ENCODE results near the gene TREM2. TPM values are rescaled to one million over a fixed set of nuclear protein-coding genes. Genes with fewer than 3 reads are reported as not detected.

The TREM2 gene
- total and polyA plus RNA-seq, 4 experiments from 2014 or later: 2.7 to 4.0 TPM; not detected in 2

GRCh38 chr6:41135062-41135832 is 27.7 kb downstream of the TREM2 start:
- Mint-ChIP-seq H3K4me1 (no peaks in the 10 kb centered on the region), H3K36me3 (peaks cover 38 to 46% of the 10 kb centered on the region in 2 donors), H3K27ac (no peak overlapping the region), H3K9me3 (no peaks in the 10 kb centered on the region), H3K4me3 (no peak overlapping the region), H3K27me3 (no peaks in the 10 kb centered on the region)
- no peaks in the 10 kb centered on the region for H3K4me1 ChIP-seq (ENCODE audit: insufficient read depth, low read length)
- intact Hi-C loops (cut with micrococcal nuclease): no loop called here
- POLR2A ChIA-PET (ENCODE audit: partially characterized antibody): no interaction called here
- CTCF ChIA-PET (ENCODE audit: partially characterized antibody): no interaction called here
- no peak overlapping the region for H3K4me3 ChIP-seq (ENCODE audit: low read length in 2 of 2)
- no peaks in the 10 kb centered on the region for H3K9me3 ChIP-seq (ENCODE audit: control insufficient read depth in 1 of 2, low read length in 2 of 2)
- DNase-seq: no peak
- H3K27ac ChIP-seq (ENCODE audit: low read depth, low read length): no peak overlapping the region
- H3K27me3 ChIP-seq (ENCODE audit: insufficient read depth, low read length): no peaks in the 10 kb centered on the region
- no peaks in the 10 kb centered on the region for H3K36me3 ChIP-seq (ENCODE audit: insufficient read depth, low read length)

GRCh38 chr6:41132254-41132653 is 30.7 kb downstream of the TREM2 start:
- POLR2A ChIA-PET (ENCODE audit: partially characterized antibody): no interaction called here
- Histone ChIP-seq H3K4me1 (ENCODE audit: insufficient read depth, low read length) (no peaks in the 10 kb centered on the region), H3K4me3 (ENCODE audit: low read length in 2 of 2) (no peak overlapping the region), H3K27me3 (ENCODE audit: insufficient read depth, low read length) (no peaks in the 10 kb centered on the region), H3K36me3 (ENCODE audit: insufficient read depth, low read length) (no peaks in the 10 kb centered on the region), H3K9me3 (ENCODE audit: control insufficient read depth in 1 of 2, low read length in 2 of 2) (no peaks in the 10 kb centered on the region), H3K27ac (ENCODE audit: low read depth, low read length) (no peak overlapping the region)
- no peak for DNase-seq
- CTCF ChIA-PET (ENCODE audit: partially characterized antibody): interaction anchor here (1.3 kb wide), 1 partner anchor 50 kb away, joined by 3 read pairs; no protein-coding TSS in a partner anchor
- no peaks in the 10 kb centered on the region for H3K27me3 Mint-ChIP-seq
- no peaks in the 10 kb centered on the region for H3K9me3 Mint-ChIP-seq
- intact Hi-C loops (cut with micrococcal nuclease): no loop called here
- no peaks in the 10 kb centered on the region for H3K4me1 Mint-ChIP-seq
- H3K27ac Mint-ChIP-seq: no peak overlapping the region
- H3K36me3 Mint-ChIP-seq: peaks cover 27 to 35% of the 10 kb centered on the region in 2 donors
- no peak overlapping the region for H3K4me3 Mint-ChIP-seq

DNA sequence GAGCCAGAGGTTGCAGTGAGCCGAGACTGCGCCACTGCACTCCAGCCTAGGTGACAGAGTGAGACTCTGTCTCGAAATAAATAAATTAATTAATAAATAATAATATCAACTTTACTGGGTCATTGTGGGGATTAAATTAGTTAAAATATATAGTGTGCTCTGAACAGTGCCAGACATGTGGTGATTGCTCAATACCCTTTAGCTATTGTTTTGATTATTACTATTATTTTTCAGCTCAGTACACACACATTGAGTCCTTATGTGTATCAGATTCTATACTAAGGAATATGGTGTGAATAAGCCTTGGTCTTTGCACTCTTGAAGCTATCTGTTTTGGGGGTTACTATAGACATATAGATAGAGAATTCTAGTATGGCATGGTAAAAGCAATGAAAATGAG is 37.6 kb downstream of the TREM2 start:
- Mint-ChIP-seq H3K4me1 (no peaks in the 10 kb centered on the region), H3K27ac (no peak overlapping the region), H3K27me3 (no peaks in the 10 kb centered on the region), H3K36me3 (peaks cover 39 to 44% of the 10 kb centered on the region in 2 donors), H3K4me3 (no peak overlapping the region), H3K9me3 (no peaks in the 10 kb centered on the region)
- intact Hi-C loops (cut with micrococcal nuclease): no loop called here
- Histone ChIP-seq H3K27me3 (ENCODE audit: insufficient read depth, low read length) (no peaks in the 10 kb centered on the region), H3K4me1 (ENCODE audit: insufficient read depth, low read length) (no peaks in the 10 kb centered on the region), H3K36me3 (ENCODE audit: insufficient read depth, low read length) (no peaks in the 10 kb centered on the region), H3K9me3 (ENCODE audit: control insufficient read depth in 1 of 2, low read length in 2 of 2) (no peaks in the 10 kb centered on the region), H3K4me3 (ENCODE audit: low read length in 2 of 2) (no peak overlapping the region), H3K27ac (ENCODE audit: low read depth, low read length) (no peak overlapping the region)
- POLR2A ChIA-PET (ENCODE audit: partially characterized antibody): no interaction called here
- CTCF ChIA-PET (ENCODE audit: partially characterized antibody): interaction anchor here (0.5 to 1.7 kb wide), 3 partner anchors 16 to 1776 kb away, joined by 3 read pairs; no protein-coding TSS in a partner anchor
- no peak for DNase-seq

DNA sequence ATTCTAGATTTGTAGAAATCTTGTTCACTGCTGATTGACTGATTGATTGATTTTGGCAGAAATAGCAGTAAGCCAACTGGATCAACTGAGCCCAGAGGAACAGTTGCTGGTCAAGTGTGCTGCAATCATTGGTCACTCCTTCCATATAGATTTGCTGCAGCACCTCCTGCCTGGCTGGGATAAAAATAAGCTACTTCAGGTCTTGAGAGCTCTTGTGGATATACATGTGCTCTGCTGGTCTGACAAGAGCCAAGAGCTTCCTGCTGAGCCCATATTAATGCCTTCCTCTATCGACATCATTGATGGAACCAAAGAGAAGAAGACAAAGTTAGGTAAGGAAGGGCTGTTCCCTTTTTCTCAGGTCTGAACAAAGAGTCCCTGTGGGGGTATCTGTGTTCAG is 40.0 kb downstream of the TREM2 start:
- Histone ChIP-seq H3K27me3 (ENCODE audit: insufficient read depth, low read length) (no peaks in the 10 kb centered on the region), H3K9me3 (ENCODE audit: control insufficient read depth in 1 of 2, low read length in 2 of 2) (no peaks in the 10 kb centered on the region), H3K4me1 (ENCODE audit: insufficient read depth, low read length) (no peaks in the 10 kb centered on the region), H3K36me3 (ENCODE audit: insufficient read depth, low read length) (no peaks in the 10 kb centered on the region), H3K4me3 (ENCODE audit: low read length in 2 of 2) (no peak overlapping the region), H3K27ac (ENCODE audit: low read depth, low read length) (no peak overlapping the region)
- ChIA-PET CTCF (ENCODE audit: partially characterized antibody) (no interaction called here), POLR2A (ENCODE audit: partially characterized antibody) (no interaction called here)
- no peak overlapping the region for H3K27ac Mint-ChIP-seq
- no peak for DNase-seq
- no peaks in the 10 kb centered on the region for H3K9me3 Mint-ChIP-seq
- H3K27me3 Mint-ChIP-seq: no peaks in the 10 kb centered on the region
- H3K4me1 Mint-ChIP-seq: no peaks in the 10 kb centered on the region
- H3K36me3 Mint-ChIP-seq: peaks cover 49 to 50% of the 10 kb centered on the region in 2 donors
- intact Hi-C loops (cut with micrococcal nuclease): no loop called here
- no peak overlapping the region for H3K4me3 Mint-ChIP-seq

DNA sequence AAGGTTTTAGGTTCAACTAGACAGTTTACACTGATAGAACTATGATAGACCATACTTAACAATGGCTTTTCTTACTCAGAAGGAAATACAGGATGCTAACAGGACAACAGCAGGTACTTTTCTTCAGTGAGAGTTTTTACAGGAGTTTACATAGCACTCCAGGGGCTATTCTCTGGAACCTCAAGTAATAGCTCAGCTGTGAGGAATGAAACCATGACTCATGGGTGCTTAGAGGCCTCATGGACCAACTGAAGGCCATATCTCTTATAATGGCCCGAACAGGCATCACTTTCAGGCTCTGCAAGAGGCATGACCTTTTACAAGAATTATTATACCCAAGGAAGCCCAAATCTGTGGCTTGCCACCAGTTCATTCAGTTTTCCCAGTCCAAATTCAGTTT is 40.5 kb downstream of the TREM2 start:
- intact Hi-C loops (cut with micrococcal nuclease): no loop called here
- Histone ChIP-seq H3K36me3 (ENCODE audit: insufficient read depth, low read length) (no peaks in the 10 kb centered on the region), H3K27me3 (ENCODE audit: insufficient read depth, low read length) (no peaks in the 10 kb centered on the region), H3K4me1 (ENCODE audit: insufficient read depth, low read length) (no peaks in the 10 kb centered on the region), H3K27ac (ENCODE audit: low read depth, low read length) (no peak overlapping the region), H3K9me3 (ENCODE audit: control insufficient read depth in 1 of 2, low read length in 2 of 2) (no peaks in the 10 kb centered on the region), H3K4me3 (ENCODE audit: low read length in 2 of 2) (no peak overlapping the region)
- ChIA-PET CTCF (ENCODE audit: partially characterized antibody) (no interaction called here), POLR2A (ENCODE audit: partially characterized antibody) (no interaction called here)
- no peaks in the 10 kb centered on the region for H3K9me3 Mint-ChIP-seq
- no peak for DNase-seq
- H3K27me3 Mint-ChIP-seq: no peaks in the 10 kb centered on the region
- peaks cover 48 to 49% of the 10 kb centered on the region in 2 donors for H3K36me3 Mint-ChIP-seq
- H3K4me1 Mint-ChIP-seq: no peaks in the 10 kb centered on the region
- H3K27ac Mint-ChIP-seq: no peak overlapping the region
- no peak overlapping the region for H3K4me3 Mint-ChIP-seq

- CTCF ChIA-PET (ENCODE audit: partially characterized antibody): no interaction called here
- H3K27ac Mint-ChIP-seq: peak overlapping the region in 1 of 7 donors; percentile 0
These were observed 42.9 kb downstream of the TREM2 start for GRCh38 chr6:41120058-41120457.

GRCh38 chr6:41119508-41119907 is 43.4 kb downstream of the TREM2 start:
- H3K36me3 ChIP-seq (ENCODE audit: insufficient read depth, low read length): no peaks in the 10 kb centered on the region
- H3K4me1 ChIP-seq (ENCODE audit: insufficient read depth, low read length): no peaks in the 10 kb centered on the region
- peaks cover 33 to 55% of the 10 kb centered on the region in 2 donors for H3K36me3 Mint-ChIP-seq
- H3K9me3 Mint-ChIP-seq: no peaks in the 10 kb centered on the region
- H3K4me3 Mint-ChIP-seq: no peak overlapping the region
- H3K27me3 ChIP-seq (ENCODE audit: insufficient read depth, low read length): no peaks in the 10 kb centered on the region
- POLR2A ChIA-PET (ENCODE audit: partially characterized antibody): no interaction called here
- peaks cover 0 to 2% (median 0%) of the 10 kb centered on the region in 4 donors for H3K4me1 Mint-ChIP-seq
- CTCF ChIA-PET (ENCODE audit: partially characterized antibody): no interaction called here
- DNase-seq: no peak
- H3K4me3 ChIP-seq (ENCODE audit: low read length in 2 of 2): no peak overlapping the region
- intact Hi-C loops (cut with micrococcal nuclease): no loop called here
- no peak overlapping the region for H3K27ac Mint-ChIP-seq
- H3K27ac ChIP-seq (ENCODE audit: low read depth, low read length): no peak overlapping the region
- H3K27me3 Mint-ChIP-seq: no peaks in the 10 kb centered on the region
- no peaks in the 10 kb centered on the region for H3K9me3 ChIP-seq (ENCODE audit: control insufficient read depth in 1 of 2, low read length in 2 of 2)

More at GRCh38 chr6:41120058-41120457, 42.9 kb downstream of the TREM2 start:
- Mint-ChIP-seq H3K4me1 (no peaks in the 10 kb centered on the region), H3K9me3 (no peaks in the 10 kb centered on the region), H3K36me3 (peaks cover 38 to 52% of the 10 kb centered on the region in 2 donors), H3K27me3 (no peaks in the 10 kb centered on the region), H3K4me3 (no peak overlapping the region)
- POLR2A ChIA-PET (ENCODE audit: partially characterized antibody): no interaction called here
- Histone ChIP-seq H3K4me1 (ENCODE audit: insufficient read depth, low read length) (no peaks in the 10 kb centered on the region), H3K27ac (ENCODE audit: low read depth, low read length) (no peak overlapping the region), H3K9me3 (ENCODE audit: control insufficient read depth in 1 of 2, low read length in 2 of 2) (no peaks in the 10 kb centered on the region), H3K27me3 (ENCODE audit: insufficient read depth, low read length) (no peaks in the 10 kb centered on the region), H3K4me3 (ENCODE audit: low read length in 2 of 2) (no peak overlapping the region), H3K36me3 (ENCODE audit: insufficient read depth, low read length) (no peaks in the 10 kb centered on the region)
- DNase-seq: no peak
- intact Hi-C loops (cut with micrococcal nuclease): no loop called here
